Erythroblast (primary cell): ENCODE data around the gene RTL10.

Experiments
- GATA1 ChIP-seq: IDR thresholded peaks from 2 replicates; pipeline ENCODE4 v1.6.1; 2011; ENCODE audit warnings: low read depth, mild to moderate bottlenecking, control low read depth, low read length, moderate library complexity
- POLR2A ChIP-seq: IDR thresholded peaks from 2 replicates; pipeline ENCODE4 v1.6.1; 2011; ENCODE audit warnings: mild to moderate bottlenecking, low read length

DNA sequence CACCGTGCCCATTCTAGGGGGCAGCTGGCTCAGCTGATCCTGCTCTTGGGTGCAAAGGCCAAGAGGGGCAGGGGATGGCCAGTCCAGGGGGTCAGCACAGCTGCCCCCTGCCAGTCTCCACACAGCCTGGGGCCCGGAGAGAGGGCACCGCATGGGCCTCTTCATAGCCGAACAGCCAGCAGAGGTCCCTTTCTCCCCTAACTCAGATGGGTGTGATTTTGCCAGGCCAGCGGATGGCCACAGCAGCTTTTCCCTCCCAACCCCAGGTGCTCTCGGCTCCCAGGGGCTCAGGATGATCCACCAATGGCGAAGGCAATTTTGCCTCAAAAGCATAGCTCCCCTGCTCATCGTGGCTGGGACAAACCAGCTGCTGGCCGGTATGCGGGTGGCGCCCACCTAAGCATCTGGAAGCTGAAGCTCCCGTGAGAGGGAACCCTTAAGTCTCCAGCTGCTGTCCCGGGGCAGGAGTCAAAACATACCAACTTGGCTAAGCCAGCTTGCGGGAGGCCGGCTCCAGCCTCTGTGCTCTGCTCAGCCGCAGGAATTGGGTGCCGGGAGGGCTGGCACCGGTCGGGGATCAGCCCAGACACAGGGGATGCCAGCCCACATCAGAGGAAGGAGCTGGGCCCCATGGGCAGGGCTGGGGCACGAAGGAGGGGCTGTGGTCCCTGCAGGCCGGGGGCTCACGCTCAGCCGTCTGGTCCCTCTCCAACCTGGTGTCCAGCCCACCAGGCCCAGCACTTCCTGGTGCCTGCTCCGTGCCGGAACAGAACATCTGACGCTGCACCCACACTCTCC, 30.5 kb upstream of the RTL10 start:
- TF ChIP-seq POLR2A (no peak), GATA1 (no peak)
